ENCODE data around the gene SNUPN. TPM values are rescaled to one million over a fixed set of nuclear protein-coding genes. Genes with fewer than 3 reads are reported as not detected.
"Not testable (repeated sequence)": the region's sequence is repeated elsewhere in the genome, so short reads cannot be mapped to it uniquely, and the experiment has no call there.

SNUPN gene
- total and polyA plus RNA-seq, 8 donors, result 23.6 to 34.5 (median 26.0) TPM

- H3K4me3 ChIP-seq, result no peak overlapping the region
- ATAC-seq (no peak), DNase-seq (no peak)
- TF ChIP-seq CTCF (IDR thresholded peaks at IDR 0.05), result no peak
- H3K4me1 ChIP-seq, result peaks cover 0 to 8% of the 10 kb centered on the region in 2 donors
- H3K27ac ChIP-seq, result no peak overlapping the region
- H3K9me3 ChIP-seq, result no peaks in the 10 kb centered on the region
- no peaks in the 10 kb centered on the region for H3K27me3 ChIP-seq
- no peaks in the 10 kb centered on the region for H3K36me3 ChIP-seq
- intact Hi-C loops (cut with DNase I), result no loop called here
Measured at GRCh38 chr15:75583701-75584100, 41.8 kb downstream of the SNUPN start.

GRCh38 chr15:75582943-75583342 lies 42.6 kb downstream of the SNUPN start:
- H3K9me3 ChIP-seq; intact Hi-C loops (cut with DNase I); H3K27ac ChIP-seq; H3K36me3 ChIP-seq; ATAC-seq; H3K27me3 ChIP-seq; DNase-seq; H3K4me1 ChIP-seq; H3K4me3 ChIP-seq: not testable (repeated sequence)

- Histone ChIP-seq H3K4me1 (peaks cover 8 to 26% of the 10 kb centered on the region in 2 donors), H3K27me3 (no peaks in the 10 kb centered on the region), H3K4me3 (peak within 1 kb of the TSS; percentile 88 to 89), H3K27ac (peak within 1 kb of the TSS; percentile 92 to 94), H3K36me3 (no peaks in the 10 kb centered on the region), H3K9me3 (no peaks in the 10 kb centered on the region)
- peak; percentile 82 to 93 (median 88) for DNase-seq
- intact Hi-C loops (cut with DNase I), result no loop called here
- peak; percentile 92 for ATAC-seq
- TF ChIP-seq CTCF (IDR thresholded peaks at IDR 0.05), result peak; percentile 27 to 49
Measured at GRCh38 chr15:75578948-75579920, 46.3 kb downstream of the SNUPN start, which contains the start of gene PTPN9. Gene PTPN9 (minus strand): TSS chr15:75579315. CDS start chr15:75578776, 539 bp downstream.

- ATAC-seq (peak; percentile 69), DNase-seq (peak in 3 of 4 donors; percentile 30 to 91 (median 36))
- Histone ChIP-seq H3K9me3 (no peaks in the 10 kb centered on the region), H3K36me3 (no peaks in the 10 kb centered on the region), H3K27me3 (no peaks in the 10 kb centered on the region), H3K4me1 (peaks cover 8 to 35% of the 10 kb centered on the region in 2 donors), H3K4me3 (peak overlapping the region; percentile 88 to 89), H3K27ac (peak overlapping the region; percentile 92 to 94)
- intact Hi-C loops (cut with DNase I), result no loop called here
- TF ChIP-seq CTCF (IDR thresholded peaks at IDR 0.05), result no peak
Measured at GRCh38 chr15:75578173-75578947, 47.2 kb downstream of the SNUPN start.

GRCh38 chr15:75577401-75578172 lies 47.9 kb downstream of the SNUPN start:
- Histone ChIP-seq H3K27ac (peak overlapping the region; percentile 92 to 94), H3K27me3 (no peaks in the 10 kb centered on the region), H3K9me3 (no peaks in the 10 kb centered on the region), H3K4me3 (peak overlapping the region; percentile 88 to 89), H3K4me1 (peaks cover 8 to 43% of the 10 kb centered on the region in 2 donors), H3K36me3 (no peaks in the 10 kb centered on the region)
- no peak for TF ChIP-seq CTCF (IDR thresholded peaks at IDR 0.05)
- peak; percentile 5 for ATAC-seq
- intact Hi-C loops (cut with DNase I), result no loop called here
- peak in 1 of 4 donors; percentile 10 for DNase-seq
